NCI-H187 treated with DMSO at 0.1 percent for 48 hours (cell line): ENCODE data around the gene CACNA1C.

Experiments used
- DNase-seq: peaks from one replicate; lab custom pipeline; 2025; lab: John Stamatoyannopoulos, UW

Gene CACNA1C

DNA sequence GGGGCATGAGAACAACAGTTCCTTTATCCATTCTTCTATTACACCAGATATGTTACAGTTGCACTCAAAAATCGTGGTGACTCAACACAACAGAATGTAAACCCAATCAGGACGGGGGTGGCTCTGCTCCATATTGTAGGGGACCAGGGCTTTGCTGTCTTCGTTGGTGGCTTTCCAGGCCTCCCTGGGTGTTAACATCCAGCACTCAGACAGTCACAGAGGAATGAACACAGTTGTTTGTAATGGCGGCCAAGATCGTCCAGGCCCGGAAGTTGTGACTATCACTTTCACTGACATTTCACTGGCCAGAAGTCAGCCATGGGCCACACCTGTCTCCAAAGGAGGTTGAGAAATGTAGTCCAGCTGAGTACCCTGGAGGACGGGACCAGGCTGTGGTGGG is 204.1 kb downstream of the CACNA1C start:
- no peak for DNase-seq

DNA sequence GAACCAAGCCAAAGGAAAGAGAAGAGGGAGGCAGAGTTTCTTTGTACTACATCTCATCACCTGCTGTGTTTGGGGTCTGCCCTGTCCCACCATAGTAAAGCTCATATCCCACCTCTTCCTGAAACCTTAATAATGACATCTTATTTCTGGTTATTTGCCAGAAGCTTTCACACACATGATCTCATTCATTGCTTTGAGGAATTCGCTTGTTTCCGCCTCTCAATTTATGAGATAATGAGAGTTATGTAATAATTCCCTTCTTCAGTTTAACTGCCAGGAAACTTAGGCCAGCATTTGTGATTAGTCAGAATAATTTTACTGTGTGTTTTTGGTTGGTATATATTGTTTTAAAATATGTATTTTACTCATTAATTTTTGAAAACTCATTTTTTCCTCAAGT is 205.2 kb downstream of the CACNA1C start:
- DNase-seq: no peak

DNA sequence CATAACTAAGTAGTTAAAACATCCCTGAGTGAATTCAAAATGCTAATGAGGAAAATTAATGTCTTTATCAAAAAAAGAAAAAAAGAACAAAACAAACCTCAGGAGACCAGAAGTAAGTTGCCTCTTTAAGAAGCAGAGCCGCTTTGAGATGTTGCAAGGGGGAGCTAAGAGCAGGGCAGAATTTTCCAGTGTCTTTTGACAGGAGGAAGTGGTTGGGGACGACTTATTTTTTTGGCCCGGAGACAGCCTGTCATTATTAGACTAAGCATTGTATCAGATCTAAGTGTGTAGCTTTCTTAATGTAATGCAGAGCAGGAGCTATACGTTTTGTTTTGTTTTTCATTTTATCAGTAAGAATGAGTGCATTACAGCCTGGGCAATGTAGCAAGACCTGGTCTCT is 206.6 kb downstream of the CACNA1C start:
- no peak for DNase-seq

DNA sequence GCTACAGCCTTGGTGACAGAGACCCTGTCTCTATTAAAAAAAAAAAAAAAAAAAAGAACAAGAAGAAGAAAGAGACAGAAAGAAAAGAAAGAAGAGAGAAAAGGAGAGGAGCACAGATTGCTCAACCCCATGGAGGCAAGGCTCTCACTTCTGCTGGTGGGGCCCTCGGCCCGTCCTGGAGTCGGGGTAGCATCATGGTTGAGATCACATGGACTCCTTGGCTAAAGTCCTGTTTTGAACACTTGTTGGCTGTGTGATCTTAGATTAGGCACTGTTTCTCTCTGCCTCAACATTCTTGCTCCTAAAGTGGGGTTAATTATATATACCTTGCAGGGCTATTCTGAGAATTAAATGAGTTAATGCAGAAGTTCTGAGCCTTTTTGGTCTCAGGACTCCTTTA is 207.7 kb downstream of the CACNA1C start:
- DNase-seq: no peak

DNA sequence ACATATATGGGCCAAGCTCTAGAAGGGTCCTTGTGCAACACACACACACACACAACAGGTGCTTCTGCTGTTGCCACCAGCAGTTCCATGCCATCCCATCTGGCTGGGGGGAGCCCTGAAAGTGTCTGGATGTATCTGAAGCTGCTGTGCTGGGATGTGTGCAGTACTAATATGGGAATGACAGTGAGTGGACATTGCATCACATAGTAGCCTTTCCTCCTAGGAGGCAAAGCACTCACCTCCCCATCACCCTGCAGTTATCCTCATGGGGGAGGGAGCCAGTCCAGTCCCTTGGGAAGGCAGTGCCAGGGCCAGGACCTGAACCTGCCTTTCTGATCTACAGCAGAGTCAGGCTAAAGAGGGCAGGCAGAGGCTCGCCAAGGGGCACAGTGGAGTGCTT is 208.9 kb downstream of the CACNA1C start:
- DNase-seq: no peak

DNA sequence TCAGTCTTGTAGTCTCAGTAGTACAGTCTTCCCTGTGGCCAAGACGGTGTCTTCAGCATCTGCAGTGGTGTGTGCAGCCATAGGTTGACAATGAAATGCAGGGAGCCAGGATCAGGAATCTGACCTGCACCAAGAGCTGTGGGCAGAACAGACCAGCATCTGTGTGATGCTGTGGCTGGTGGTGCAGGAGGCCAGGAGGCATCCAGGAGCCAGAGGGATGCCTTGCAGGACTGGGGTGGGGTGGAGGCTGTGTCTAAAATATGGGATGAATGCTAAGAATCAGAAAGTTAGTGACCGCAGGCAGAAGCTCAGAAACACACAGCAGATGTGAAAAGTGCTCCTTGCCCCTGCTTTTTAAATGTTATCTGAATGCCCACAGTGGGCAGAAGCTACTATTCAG is 209.7 kb downstream of the CACNA1C start:
- no peak for DNase-seq

DNA sequence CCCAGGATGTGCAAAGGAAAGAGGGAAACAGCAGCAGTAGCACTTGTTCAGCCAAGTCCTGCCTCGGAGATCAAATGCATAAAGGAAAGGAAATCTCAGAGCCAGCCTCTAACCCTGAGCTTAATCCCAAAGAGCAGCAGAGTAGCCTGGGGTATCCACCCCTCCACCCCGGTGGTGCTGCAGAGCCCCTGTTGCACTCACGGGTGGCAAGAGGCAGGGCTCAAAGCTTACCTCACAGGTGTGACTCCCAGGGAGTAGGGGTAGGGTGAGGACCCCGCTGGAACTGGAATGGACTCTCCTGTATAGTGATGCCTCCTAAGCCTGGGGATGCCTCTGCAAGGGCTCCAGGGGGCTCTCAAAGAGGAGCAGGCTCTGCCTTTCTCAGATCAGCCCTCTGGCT is 211.1 kb downstream of the CACNA1C start:
- no peak for DNase-seq

DNA sequence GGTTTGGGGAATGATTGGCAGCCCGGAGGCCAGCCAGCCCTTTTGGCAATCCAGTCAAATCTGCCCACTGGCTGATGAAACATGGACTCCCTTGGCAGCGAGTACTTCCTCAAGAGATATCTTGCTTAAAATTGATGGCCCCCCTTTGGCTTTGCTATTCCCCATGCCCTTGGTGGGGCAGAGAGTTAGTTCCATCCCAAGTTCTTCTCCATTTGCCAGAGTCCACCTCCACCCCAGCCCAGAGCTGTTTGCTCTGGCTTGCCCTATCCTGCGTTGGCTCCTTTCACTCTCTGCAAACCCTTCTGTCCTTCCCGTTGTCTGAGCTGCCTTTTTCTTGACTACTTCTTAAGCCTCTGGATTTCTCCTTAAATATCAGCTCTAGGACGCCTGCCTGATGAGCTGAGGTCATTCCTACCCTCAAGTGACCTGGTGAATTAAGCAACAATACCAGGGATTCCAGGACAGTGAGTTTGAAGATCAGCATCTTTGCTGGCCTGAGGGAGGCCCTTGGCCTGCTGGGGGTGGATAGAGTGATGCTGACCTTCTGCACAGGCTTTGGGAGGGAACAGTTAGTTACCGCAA is 212.0 kb downstream of the CACNA1C start:
- no peak for DNase-seq

DNA sequence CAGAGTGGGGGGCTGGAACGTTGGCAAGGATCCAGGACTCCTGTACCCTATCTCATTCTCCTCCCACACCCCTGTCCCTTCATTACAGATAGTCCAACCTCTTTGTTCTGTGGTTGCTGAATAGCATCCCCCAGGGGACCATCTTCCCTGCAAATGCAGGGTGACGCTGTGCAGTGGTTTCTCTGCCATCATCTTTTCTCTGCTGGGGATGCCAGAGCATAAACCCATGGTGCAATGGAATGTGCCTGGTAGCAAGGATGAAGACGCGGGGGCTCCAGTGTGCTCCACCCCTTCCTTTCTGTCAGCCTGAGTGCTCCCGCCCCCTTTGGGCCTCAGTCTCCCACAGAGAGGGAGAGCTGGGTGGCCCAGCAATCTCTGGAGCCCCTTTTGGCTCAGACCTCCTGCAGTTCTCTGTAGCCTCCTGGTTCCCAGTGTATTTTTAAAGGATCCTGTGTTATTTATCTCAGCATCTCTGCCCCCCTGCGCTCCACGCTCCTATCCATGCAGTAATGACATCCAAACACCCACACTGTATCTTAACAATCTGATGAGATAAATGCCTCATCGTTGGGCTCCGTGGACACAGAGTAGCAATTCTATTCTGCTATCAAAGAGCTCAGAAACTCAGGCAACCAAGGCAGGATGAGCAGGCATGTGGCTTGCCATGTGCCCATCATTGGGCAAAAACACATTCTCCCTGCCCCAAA is 212.8 kb downstream of the CACNA1C start:
- no peak for DNase-seq

DNA sequence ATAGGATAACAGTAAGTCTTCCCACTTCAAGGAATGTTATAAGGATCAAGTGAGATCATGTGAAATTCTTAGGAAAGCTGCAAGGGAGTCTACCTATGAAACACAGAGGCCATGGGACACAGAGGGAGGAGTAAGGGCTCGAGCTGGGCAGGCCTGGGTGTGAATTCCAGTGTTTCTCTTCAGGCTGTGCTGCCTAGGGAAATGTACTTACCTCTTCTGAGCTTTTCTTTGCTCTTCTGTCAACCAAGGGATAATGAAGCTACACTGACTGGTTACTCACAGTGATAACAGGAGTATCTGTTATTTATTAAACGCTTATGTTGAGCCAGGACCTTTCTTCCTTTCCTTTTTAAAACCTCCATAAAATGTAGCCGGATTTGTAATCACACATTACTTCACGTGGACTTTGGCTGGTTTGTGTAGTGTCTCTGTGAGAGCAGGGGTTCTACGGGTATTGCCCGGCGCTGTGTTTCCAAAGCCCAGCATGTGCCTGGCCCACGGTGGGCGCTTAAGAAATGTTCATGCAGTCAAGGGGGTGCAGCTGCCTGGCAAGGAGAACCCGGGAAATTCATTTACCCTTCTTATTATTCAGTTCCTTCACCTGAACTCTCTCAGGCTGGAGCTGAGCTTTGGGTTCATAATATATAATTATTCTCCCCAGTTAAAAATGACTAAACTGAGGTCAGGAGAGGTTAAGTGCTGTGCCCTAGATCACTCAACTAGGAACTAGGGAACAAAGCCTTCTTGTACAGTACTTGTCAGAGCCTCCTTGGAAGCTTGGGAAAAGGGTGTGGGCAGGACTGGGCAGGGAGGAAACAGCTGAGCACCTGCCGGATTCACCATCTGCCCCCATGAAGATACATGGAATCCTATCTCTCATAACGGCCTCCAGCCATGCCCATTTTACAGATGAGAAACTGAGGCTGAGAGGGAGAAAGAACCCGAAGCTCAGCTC is 214.2 kb downstream of the CACNA1C start:
- no peak for DNase-seq

DNA sequence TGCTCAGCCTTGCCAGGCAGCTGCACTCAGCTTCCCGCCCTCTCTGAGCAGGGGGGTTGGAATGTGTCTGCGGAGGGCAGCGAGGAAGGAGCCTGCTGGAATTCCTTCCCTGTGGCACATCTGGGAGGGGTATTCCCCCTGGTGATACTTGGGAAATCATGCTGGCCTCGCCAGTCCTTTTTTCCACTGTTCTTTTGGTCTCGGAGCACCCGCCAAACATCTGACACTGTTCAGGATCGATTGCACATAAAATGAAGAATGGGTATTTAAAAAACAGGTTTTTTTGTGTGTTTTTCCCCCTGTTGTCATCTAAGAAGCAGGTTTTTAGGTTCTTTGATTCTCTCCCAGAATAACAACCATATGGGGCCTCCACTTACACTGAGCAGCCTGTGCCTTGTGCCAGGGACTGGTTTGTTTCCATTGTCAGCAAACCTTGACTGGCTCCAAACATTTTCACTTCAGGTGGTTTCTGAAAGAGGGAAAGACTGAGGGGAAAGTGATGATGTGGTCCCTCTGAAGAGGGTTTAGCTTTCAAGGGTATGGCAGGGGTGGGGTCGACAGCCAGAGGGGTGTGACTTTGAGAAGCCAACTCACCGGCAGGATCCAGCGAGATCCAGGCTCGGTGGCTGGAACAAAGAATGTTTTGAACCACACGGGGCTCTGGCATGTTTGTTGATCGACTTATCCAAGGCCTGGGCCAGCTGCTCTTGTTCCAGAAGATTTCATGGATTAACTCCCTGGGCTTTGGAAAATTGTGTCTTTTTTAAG is 215.1 kb downstream of the CACNA1C start:
- no peak for DNase-seq

DNA sequence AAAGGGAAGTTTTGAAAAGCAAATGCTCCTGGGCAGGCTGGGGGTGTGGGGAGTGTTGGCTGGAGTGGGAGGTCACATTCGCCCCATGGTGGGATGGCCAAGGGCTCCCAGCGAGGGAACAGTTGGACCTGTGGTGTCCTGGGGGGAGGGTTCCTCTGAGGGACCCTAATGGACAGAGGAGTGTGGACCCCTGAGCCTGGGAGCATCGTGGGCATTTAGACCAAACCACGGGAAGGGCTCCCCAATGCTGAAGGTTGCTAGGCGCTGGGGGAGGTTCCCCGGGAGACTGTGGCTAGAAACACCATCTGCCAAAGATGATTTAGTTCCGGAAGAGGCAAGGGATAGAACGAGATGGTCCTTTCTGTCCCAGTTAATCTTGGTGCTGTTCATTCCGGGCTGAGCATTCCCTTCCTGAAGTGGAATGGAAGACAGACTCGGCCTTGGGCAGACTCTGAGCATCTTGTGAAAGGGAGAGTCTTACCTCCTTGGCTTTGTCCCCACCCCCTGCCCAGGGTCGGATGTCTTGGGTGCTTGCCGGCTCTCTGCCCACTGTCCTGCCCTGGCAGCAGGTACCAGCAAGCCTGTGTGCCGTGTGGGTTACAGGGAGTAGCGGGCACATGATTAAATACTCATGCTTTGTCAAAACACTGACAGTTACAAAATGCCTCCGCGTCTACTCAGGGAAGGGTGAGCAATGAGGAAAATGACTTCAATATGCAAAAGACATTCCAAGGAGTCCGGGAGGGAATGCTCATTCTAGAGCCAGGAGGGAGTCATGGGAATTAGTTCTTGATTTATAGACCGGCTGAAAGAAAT is 215.9 kb downstream of the CACNA1C start:
- no peak for DNase-seq

DNA sequence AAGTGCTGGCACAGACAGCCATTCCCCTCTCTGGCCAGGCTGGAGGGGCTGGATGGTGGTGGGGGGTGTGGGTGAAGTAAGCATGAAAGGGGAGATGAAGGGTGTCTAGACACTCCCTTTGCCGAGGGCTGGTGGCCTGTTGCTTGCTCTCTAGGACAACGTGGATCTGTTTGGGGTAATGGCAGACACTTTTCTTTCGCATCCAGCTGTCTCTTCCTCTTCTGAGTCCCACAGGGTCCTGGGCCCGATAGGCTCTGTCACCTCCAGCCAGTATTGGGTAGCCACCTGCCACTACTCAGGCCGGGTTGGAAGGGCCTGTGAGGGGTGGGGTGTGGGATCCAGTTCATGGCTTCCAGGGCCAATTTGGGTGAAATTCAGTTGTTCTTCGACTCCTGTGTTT is 218.1 kb downstream of the CACNA1C start:
- no peak for DNase-seq

DNA sequence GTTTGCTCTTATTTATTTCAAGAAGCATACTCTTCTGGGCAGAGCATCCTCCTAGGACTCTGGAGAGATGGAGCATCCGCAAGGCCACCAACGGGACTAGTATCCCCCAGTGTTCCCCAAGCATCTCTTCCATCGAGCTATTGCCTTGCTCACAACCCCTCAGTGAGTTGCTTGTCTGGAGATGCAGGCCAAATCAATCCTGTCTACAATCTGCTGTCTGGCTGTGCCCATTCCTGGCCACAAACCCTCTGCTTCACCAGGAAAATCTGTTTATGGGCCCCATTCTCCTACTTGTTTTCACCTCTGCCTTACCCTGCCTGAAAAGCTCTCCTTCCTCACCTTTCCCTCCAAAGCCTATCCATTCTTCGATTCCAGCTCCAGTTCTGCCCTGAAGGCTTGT is 219.2 kb downstream of the CACNA1C start:
- no peak for DNase-seq

DNA sequence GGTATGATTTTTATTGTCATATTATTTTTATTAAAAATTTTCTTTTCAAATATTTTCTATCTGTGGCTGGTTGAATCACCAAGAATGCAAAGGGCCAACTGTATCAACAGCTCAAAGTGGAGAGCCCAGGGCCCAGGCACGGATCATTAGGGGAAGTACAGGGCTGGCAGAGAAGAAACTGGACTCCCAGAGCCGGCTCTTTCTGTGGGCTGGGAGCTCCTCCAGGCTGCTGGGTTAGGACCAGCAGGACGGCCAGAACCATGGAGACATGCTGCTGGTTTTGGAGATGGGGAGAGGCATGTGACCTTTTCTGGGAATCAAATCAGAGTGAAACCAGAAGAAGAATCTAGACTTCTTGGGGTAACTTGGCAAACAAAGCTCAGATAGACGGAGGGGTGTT is 220.5 kb downstream of the CACNA1C start:
- DNase-seq: no peak

DNA sequence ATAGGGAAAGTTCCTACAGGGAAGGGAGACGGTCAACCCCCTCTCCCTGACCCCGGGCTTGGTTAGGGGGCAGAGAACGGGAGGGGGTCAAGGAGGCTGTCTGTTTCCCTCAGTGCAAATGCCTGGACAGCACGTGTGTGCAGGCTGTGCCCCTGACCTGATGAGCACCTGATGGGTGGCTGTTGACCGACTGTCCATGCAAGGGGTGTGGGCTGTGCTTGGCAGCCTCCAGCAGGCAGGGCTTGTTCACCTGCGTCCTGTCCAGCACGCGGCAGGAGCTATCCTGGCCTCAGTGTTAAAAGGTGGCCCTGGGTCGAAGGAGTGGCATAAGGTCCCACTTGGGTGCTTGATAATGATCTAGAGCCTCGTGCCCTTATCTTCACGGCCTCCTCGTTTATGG is 221.0 kb downstream of the CACNA1C start:
- DNase-seq: no peak

DNA sequence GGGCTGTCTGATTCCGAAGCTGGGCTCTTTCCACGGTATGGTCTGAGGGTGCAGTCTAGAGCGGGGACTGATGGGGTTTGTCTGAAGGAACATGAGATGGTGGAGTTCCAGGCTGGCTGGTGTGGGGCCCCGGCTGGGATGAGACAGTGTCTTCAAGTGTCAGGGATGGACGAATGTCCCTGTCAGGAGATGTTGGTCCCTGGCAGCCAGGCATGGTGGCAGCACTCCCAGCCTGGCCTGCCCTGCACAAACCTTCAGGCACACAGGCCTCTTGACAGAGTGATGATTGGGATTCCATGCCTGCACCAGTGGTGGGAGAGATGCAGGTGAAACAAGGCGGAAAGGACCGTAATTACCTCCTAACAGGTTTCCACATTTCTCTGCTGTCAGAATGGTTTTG is 221.9 kb downstream of the CACNA1C start:
- no peak for DNase-seq

DNA sequence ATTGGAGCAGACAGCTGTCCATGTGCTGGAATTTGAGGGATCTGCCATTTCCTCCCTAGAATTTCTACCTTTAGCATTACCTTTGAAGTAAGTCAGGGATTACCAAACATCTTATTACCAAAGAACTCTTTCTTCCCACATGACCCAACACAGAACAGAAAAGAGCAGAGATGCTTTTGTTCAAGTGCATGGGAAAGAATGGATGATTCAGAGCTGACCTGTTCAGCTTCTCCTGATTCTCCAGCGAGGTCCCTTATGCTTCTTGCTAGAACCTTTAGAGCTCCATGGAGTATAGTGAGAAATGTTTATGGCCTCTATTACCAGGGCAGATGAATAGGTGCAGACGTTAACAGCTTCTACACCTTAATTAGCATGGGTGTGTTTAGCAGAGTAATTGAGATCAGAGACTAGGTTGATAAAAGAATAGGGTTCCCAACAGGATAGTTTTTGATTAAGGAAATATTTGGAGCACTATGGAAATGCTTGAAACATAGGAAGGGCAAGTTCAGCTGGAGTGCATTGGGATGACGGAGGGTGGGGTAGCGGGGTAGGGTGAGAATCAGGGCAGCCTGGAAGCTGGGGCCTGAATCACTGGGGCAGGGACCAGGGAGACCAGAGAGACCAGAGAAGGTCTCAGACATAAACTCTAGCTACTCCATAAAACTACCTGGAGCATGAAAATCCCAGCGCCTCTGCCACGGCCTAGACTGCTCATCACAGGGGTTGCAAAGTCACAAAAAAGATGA is 223.7 kb downstream of the CACNA1C start:
- no peak for DNase-seq

DNA sequence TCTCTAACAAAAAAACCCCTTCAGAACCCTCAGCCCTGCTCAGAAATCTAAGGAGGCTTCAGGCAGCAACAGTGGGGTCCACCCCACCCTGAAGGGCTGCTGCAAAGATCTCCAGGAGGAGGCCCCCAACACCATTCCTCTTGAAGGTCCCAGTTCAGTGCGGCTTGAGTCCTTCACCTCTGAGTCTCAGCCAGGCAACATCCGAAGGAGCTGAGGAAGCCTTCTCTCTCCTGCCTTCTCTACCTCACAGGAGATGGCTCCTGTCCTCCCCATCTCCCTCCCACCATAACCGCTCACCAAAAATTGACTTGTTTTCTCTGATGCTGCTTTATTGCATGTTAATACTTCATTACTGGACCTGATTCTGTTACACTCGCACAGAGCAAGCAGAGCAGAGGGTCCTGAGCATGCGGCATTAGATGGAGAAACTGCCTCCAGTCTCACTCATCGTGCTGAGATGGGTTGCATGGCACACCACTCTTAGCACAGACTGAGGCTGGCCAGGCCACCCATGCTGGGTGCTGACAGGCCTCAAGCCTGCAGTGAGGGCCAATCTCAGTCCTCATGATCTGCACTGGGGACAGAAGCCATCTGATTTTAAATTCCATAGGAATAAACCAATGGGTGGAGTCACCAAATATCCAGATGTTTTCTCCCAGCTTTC is 224.8 kb downstream of the CACNA1C start:
- no peak for DNase-seq

DNA sequence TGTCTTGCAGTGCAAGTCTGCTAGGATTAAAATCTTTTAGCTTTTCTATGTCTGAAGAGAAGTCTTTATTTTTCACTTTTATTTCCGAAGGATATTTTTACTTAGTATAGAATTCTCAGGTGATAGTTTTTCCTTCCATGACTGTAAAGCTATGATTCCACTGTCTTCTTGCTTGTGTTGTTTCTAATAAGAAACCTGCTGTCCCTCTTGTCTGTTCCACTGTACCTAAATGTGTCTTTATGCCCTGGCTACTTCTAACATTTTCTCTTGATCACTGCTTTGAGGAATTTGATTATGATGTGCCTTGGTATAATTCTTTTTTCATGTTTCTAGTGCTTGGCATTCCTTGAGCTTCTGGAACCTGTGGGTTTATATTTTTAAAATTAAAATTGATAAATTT is 228.7 kb downstream of the CACNA1C start:
- DNase-seq: no peak
